ENCODE measurements around the gene GABRB3.

Gene GABRB3

DNA sequence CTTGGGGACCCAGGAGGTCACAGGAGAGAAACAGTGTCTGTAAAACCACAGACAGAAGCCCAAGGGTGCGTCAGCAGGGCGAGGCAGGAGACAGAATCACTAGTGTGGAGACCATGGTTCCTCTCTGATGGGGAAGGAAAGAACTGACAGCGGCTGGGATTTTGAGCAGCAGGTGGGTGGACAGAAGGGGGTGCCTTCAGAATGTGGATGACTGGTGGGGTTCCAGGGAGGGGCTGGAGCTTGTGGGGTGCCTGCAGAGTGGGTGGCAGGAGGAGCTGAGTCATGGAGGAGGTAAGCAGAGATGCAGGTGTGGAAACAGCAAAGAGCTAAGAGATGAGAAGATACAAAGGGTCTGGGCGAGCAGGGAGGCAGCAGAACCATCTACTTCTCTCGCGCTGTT is 124.2 kb downstream of the GABRB3 start:
- Histone ChIP-seq H2AFZ (ENCODE audit: low read length) (no peak overlapping the region), H3K9me3 (ENCODE audit: insufficient read depth, low read depth, low read length) (peaks cover 6% of the 10 kb centered on the region; the same call in 1 of the 2 replicates), H3K9me2 (replicated peaks; ENCODE audit: low read depth, low read length) (no peaks in the 10 kb centered on the region), H3K9ac (ENCODE audit: low read depth, low read length, poor library complexity, severe bottlenecking) (no peak overlapping the region), H3K36me3 (ENCODE audit: insufficient read depth, low read length) (no peaks in the 10 kb centered on the region), H3K79me2 (ENCODE audit: insufficient read depth, low read length) (no peaks in the 10 kb centered on the region), H3K27me3 (ENCODE audit: insufficient read depth, low read length, poor library complexity, severe bottlenecking) (no peaks in the 10 kb centered on the region), H3F3A (ENCODE audit: low read depth) (no peaks in the 10 kb centered on the region), H3K4me2 (ENCODE audit: low read depth, low read length, poor library complexity, severe bottlenecking) (no peak overlapping the region), H4K20me1 (ENCODE audit: insufficient read depth, low read length, poor library complexity, severe bottlenecking) (no peaks in the 10 kb centered on the region), H3K4me3 (ENCODE audit: low read length, poor library complexity, severe bottlenecking) (no peak overlapping the region), H3K4me1 (ENCODE audit: insufficient read depth, low read length, poor library complexity, severe bottlenecking) (no peaks in the 10 kb centered on the region)
- TF ChIP-seq, protein P1, sequence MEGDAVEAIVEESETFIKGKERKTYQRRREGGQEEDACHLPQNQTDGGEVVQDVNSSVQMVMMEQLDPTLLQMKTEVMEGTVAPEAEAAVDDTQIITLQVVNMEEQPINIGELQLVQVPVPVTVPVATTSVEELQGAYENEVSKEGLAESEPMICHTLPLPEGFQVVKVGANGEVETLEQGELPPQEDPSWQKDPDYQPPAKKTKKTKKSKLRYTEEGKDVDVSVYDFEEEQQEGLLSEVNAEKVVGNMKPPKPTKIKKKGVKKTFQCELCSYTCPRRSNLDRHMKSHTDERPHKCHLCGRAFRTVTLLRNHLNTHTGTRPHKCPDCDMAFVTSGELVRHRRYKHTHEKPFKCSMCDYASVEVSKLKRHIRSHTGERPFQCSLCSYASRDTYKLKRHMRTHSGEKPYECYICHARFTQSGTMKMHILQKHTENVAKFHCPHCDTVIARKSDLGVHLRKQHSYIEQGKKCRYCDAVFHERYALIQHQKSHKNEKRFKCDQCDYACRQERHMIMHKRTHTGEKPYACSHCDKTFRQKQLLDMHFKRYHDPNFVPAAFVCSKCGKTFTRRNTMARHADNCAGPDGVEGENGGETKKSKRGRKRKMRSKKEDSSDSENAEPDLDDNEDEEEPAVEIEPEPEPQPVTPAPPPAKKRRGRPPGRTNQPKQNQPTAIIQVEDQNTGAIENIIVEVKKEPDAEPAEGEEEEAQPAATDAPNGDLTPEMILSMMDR (conservative IDR thresholded peaks at IDR 0.05; ENCODE audit: low read length) = no peak
- no peak for TF ChIP-seq EZH2phosphoT487 (IDR thresholded peaks at IDR 0.05; ENCODE audit: borderline replicate concordance)

- Histone ChIP-seq H3K4me1 (ENCODE audit: insufficient read depth, low read length, poor library complexity, severe bottlenecking) (no peaks in the 10 kb centered on the region), H4K20me1 (ENCODE audit: insufficient read depth, low read length, poor library complexity, severe bottlenecking) (no peaks in the 10 kb centered on the region), H3K9me2 (replicated peaks; ENCODE audit: low read depth, low read length) (no peaks in the 10 kb centered on the region), H3K9me3 (ENCODE audit: insufficient read depth, low read depth, low read length) (peaks cover 3% of the 10 kb centered on the region; the same call in 1 of the 2 replicates), H3K4me2 (ENCODE audit: low read depth, low read length, poor library complexity, severe bottlenecking) (no peak overlapping the region), H3K79me2 (ENCODE audit: insufficient read depth, low read length) (no peaks in the 10 kb centered on the region), H3K27me3 (ENCODE audit: insufficient read depth, low read length, poor library complexity, severe bottlenecking) (no peaks in the 10 kb centered on the region), H3K36me3 (ENCODE audit: insufficient read depth, low read length) (no peaks in the 10 kb centered on the region), H2AFZ (ENCODE audit: low read length) (no peak overlapping the region), H3K4me3 (ENCODE audit: low read length, poor library complexity, severe bottlenecking) (no peak overlapping the region), H3K9ac (ENCODE audit: low read depth, low read length, poor library complexity, severe bottlenecking) (no peak overlapping the region), H3F3A (ENCODE audit: low read depth) (no peaks in the 10 kb centered on the region)
- no peak for TF ChIP-seq EZH2phosphoT487 (IDR thresholded peaks at IDR 0.05; ENCODE audit: borderline replicate concordance)
- TF ChIP-seq, protein P1 (conservative IDR thresholded peaks at IDR 0.05; ENCODE audit: low read length) = no peak
Observed at GRCh38 chr15:26644948-26645347, 127.9 kb downstream of the GABRB3 start.

DNA sequence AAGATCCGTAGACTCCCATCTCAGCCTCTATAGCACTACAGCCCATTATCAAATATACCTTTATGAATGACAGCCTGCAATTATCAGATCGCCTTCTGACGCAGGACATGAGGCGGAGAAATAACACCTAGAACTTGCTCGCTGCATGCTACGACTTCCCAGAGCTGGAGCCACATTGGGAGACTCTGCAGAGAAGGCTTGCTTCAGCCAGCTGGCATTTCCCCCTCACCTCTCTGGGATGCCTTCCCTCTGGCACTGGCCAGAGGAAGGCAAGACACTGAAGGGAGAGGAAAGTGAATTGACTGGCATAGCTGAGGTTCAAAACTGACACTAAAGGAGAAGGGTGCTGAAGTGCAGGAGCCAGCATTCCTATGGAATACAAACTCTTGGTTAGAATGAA is 131.7 kb downstream of the GABRB3 start:
- no peaks in the 10 kb centered on the region for H3F3A ChIP-seq (ENCODE audit: low read depth)
- no peaks in the 10 kb centered on the region for H3K9me2 ChIP-seq (replicated peaks; ENCODE audit: low read depth, low read length)
- peaks cover 6% of the 10 kb centered on the region; the same call in 1 of the 2 replicates for H3K9me3 ChIP-seq (ENCODE audit: insufficient read depth, low read depth, low read length)
- no peak overlapping the region for H3K9ac ChIP-seq (ENCODE audit: low read depth, low read length, poor library complexity, severe bottlenecking)
- no peak overlapping the region for H3K4me2 ChIP-seq (ENCODE audit: low read depth, low read length, poor library complexity, severe bottlenecking)
- no peaks in the 10 kb centered on the region for H3K36me3 ChIP-seq (ENCODE audit: insufficient read depth, low read length)
- no peaks in the 10 kb centered on the region for H3K4me1 ChIP-seq (ENCODE audit: insufficient read depth, low read length, poor library complexity, severe bottlenecking)
- H2AFZ ChIP-seq (ENCODE audit: low read length) = no peak overlapping the region
- H3K4me3 ChIP-seq (ENCODE audit: low read length, poor library complexity, severe bottlenecking) = no peak overlapping the region
- no peaks in the 10 kb centered on the region for H4K20me1 ChIP-seq (ENCODE audit: insufficient read depth, low read length, poor library complexity, severe bottlenecking)
- no peak for TF ChIP-seq EZH2phosphoT487 (IDR thresholded peaks at IDR 0.05; ENCODE audit: borderline replicate concordance)
- TF ChIP-seq, protein P1 (conservative IDR thresholded peaks at IDR 0.05; ENCODE audit: low read length) = no peak
- no peaks in the 10 kb centered on the region for H3K79me2 ChIP-seq (ENCODE audit: insufficient read depth, low read length)
- no peaks in the 10 kb centered on the region for H3K27me3 ChIP-seq (ENCODE audit: insufficient read depth, low read length, poor library complexity, severe bottlenecking)
